ENCODE results near the gene C9orf43.

C9orf43 gene

GRCh38 chr9:113471566-113471965, 61.0 kb downstream of the C9orf43 start:
- DNase-seq = no peak

DNA sequence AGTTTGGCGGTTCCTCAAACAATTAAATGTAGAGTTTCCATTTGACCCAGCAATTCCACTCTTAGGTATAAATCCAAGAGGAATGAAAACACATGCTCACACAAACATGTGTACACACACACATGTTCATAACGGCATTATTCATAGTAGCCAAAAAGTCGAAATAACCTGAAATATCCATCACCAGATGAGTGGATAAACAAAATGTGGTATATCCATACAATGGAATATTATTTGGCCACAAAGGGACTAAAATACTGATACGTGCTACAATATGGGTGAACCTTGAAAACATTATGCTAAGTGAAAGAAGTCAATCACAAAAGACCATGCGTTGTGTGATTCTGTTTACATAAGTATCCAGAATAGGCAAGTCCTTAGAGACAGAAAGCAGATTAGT, 61.7 kb downstream of the C9orf43 start:
- no peak for DNase-seq

GRCh38 chr9:113474360-113475028, 63.9 kb downstream of the C9orf43 start:
- no peak for DNase-seq

DNA sequence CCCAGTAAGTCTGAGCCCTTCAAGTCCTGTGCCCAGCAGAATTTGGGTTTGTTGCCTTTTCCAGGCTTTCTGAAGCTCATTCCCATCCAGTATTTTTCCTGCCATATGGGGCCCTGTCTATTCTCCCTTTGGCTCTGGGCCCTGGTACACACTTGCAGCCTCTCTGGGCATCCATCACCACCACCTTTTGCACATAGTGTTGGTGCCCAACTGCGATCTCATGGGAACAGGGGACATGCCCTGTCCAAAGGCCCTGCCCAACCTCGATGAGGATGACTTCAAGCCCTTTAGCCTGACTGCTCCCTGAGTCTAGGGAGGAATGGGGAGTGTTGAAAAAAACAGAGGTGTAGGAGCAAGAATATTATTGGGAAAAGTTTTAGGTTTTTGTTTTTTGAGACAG, 64.5 kb downstream of the C9orf43 start:
- no peak for DNase-seq

GRCh38 chr9:113475992-113476391, 65.4 kb downstream of the C9orf43 start:
- DNase-seq = no peak

DNA sequence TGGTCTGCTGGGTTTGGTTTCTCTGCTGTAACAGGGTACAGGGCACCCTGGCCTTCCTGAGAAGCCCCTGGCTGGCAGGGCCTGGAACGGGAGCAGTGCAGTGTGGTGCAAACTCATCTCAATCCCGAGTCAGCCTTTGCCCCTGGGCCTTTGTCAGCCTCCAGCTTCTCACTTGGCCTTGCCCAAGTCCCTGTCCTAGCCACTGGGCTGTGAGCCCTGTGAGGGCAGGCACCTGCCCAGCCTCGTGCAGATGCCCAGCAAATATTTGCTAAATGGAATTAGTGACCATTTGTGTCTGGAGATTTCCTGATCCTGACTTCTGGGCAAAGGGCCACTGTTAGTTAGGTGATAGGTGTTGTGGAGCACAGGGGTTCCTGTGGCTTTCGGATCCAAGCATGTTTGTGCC, 66.0 kb downstream of the C9orf43 start:
- DNase-seq = no peak

DNA sequence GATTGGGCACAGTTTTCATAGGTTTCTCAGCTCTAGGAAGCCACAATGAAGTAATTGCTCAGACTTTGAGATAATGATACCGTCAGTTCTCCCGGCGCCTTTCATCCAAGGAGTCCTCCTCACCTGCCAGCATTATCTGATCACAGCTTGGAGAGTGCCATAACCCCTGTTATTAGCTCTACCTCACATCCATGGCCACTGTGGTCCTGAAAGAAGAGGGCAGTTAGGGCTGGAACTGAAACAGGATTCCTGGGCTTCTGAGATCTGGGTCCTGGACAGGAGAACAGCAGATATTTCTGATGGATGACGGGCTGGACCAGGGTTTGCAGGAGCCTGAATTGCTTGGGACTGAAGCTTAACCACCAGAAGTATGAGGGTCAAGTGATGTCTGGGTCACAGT, 66.5 kb downstream of the C9orf43 start:
- no peak for DNase-seq

DNA sequence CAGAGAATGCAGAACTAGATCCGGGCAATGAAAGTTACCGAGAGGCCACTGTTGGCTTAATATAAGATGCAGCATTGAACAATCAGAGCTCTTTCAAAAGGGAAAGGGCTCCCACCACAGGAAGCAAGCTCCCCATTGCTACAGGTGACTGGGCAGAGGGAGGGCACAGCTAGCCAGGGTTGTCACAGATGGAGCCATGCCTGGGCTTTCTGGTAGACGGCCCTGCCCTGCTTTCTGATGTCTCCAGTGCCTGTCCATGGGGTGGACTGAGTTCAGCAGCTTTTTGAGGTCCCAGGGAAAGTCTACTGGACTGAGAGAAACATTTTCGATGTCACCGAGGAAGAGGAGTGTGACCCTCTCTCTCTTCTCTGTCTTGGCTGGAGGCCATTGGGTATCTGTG, 67.1 kb downstream of the C9orf43 start:
- no peak for DNase-seq

- no peak for DNase-seq
These were observed 68.7 kb downstream of the C9orf43 start for GRCh38 chr9:113479174-113479621.

Data from activated CD4-positive, alpha-beta T cell treated with anti-CD3 and anti-CD28 coated beads, Interleukin-2, amount 50 U/mL, for 16 hours (primary cell).